A673 (cell line): ENCODE results near the gene TGFBR3L. TPM values are rescaled to one million over a fixed set of nuclear protein-coding genes. Genes with fewer than 3 reads are reported as not detected.

Experiments
- BruUV-seq: library from RNA; stranded (reverse); fragments of 400-500 nt; replicated peaks from 2 replicates; lab custom pipeline; 2021; lab: Mats Ljungman, UMichigan
- CTCF ChIA-PET: fragments of 300-600 bp; sonication (Branson Sonifier 250); formaldehyde crosslinking; loops from one replicate; lab custom pipeline; 2022; ENCODE audit warnings: antibody characterized with exemption; lab: Charles Lee
- POLR2A ChIA-PET: fragments of 300-600 bp; sonication (Branson Sonifier 250); formaldehyde crosslinking; loops from one replicate; lab custom pipeline; 2022; ENCODE audit warnings: antibody characterized with exemption; ENCODE audit not compliant: low non-redundant PET; lab: Charles Lee
- DNase-seq: peaks from one replicate; pipeline ENCODE4 v3.0.0-alpha.2; 2015; ENCODE audit warnings: low spot score
- H3K27ac ChIP-seq: fragments of 200-600 bp; sonication (generic); 2 replicates; pipeline ENCODE4 v1.5.1; 2016; ENCODE audit warnings: mixed run types, low read depth, mild to moderate bottlenecking, mixed read lengths, antibody characterized with exemption, low read length; ENCODE audit not compliant: poor library complexity, severe bottlenecking
- H3K27me3 ChIP-seq: fragments of 200-600 bp; sonication (generic); replicated peaks from 2 replicates; pipeline ENCODE4 v1.6.1; 2017; ENCODE audit warnings: mixed run types, low read depth, mild to moderate bottlenecking, mixed read lengths, antibody characterized with exemption, low read length; ENCODE audit not compliant: insufficient read depth, poor library complexity
- H3K36me3 ChIP-seq: fragments of 200-600 bp; sonication (generic); 2 replicates; pipeline ENCODE4 v1.6.1; 2016; ENCODE audit warnings: mixed run types, mild to moderate bottlenecking, mixed read lengths, antibody characterized with exemption, low read length; ENCODE audit not compliant: insufficient read depth, poor library complexity, severe bottlenecking
- H3K4me1 ChIP-seq: fragments of 200-600 bp; sonication (generic); 2 replicates; pipeline ENCODE4 v1.6.1; 2017; ENCODE audit warnings: mixed run types, mild to moderate bottlenecking, mixed read lengths, antibody characterized with exemption, low read length; ENCODE audit not compliant: insufficient read depth, poor library complexity, severe bottlenecking
- H3K4me3 ChIP-seq: fragments of 200-600 bp; sonication (generic); 2 replicates; pipeline ENCODE4 v1.5.1; 2016; ENCODE audit warnings: low read depth, mixed run types, mild to moderate bottlenecking, mixed read lengths, low read length; ENCODE audit not compliant: poor library complexity, severe bottlenecking
- H3K9me3 ChIP-seq: fragments of 200-600 bp; sonication (generic); 2 replicates; pipeline ENCODE4 v1.6.1; 2016; ENCODE audit warnings: mixed run types, low read depth, mild to moderate bottlenecking, mixed read lengths, antibody characterized with exemption, low read length; ENCODE audit not compliant: poor library complexity, severe bottlenecking
- CTCF ChIP-seq: fragments of 300-800, 200-600 bp; sonication (generic); conservative IDR thresholded peaks from 2 replicates; pipeline ENCODE4 v1.5.1; 2017; ENCODE audit warnings: low read depth, mild to moderate bottlenecking, antibody characterized with exemption, low read length, moderate library complexity, mixed read lengths
- EZH2 ChIP-seq: fragments of 200-600 bp; sonication (generic); IDR thresholded peaks from 2 replicates; pipeline ENCODE4 v1.6.1; 2017; ENCODE audit warnings: borderline replicate concordance, low read depth, mild to moderate bottlenecking, mixed read lengths, antibody characterized with exemption, low read length; ENCODE audit not compliant: poor library complexity, severe bottlenecking
- intact Hi-C: fragments of 100-400 bp; cut with micrococcal nuclease; formaldehyde crosslinking; loops from one replicate; pipeline ENCODE4 v1.10.0; 2022; ENCODE audit not compliant: unreplicated experiment
- total RNA-seq: library from RNA; stranded (reverse); gene quantifications from 2 replicates; pipeline ENCODE4 v1.2.3, GENCODE V29; 2021

The TGFBR3L gene
- total RNA-seq, 1 experiment from 2014 or later, result 1.6 TPM

- H3K9me3 ChIP-seq, result no peaks in the 10 kb centered on the region
- ChIA-PET CTCF (no interaction called here), POLR2A (no interaction called here)
- intact Hi-C loops, result no loop called here
- TF ChIP-seq CTCF (peak; percentile 88), EZH2 (no peak)
- H3K27ac ChIP-seq, result peak overlapping the region; percentile 69
- peaks cover 17% of the 10 kb centered on the region for H3K36me3 ChIP-seq
- H3K27me3 ChIP-seq, result no peaks in the 10 kb centered on the region
- peaks cover 51% of the 10 kb centered on the region for H3K4me1 ChIP-seq
- BruUV-seq, result TSS peak; percentile 72
- peak; percentile 91 for DNase-seq
- H3K4me3 ChIP-seq, result peak overlapping the region; percentile 57
Observed at GRCh38 chr19:7925171-7925851, 10.7 kb downstream of the TGFBR3L start.

GRCh38 chr19:7926021-7926726 is 11.5 kb downstream of the TGFBR3L start, which contains the start of gene CTXN1:
CTXN1 (minus strand) TSS chr19:7926135; CDS start chr19:7925538, 597 bp downstream.
- intact Hi-C loops, result no loop called here
- peaks cover 26% of the 10 kb centered on the region for H3K36me3 ChIP-seq
- H3K4me1 ChIP-seq, result peaks cover 49% of the 10 kb centered on the region
- BruUV-seq, result no TSS peak
- peak within 1 kb of the TSS; percentile 57 for H3K4me3 ChIP-seq
- ChIA-PET CTCF (no interaction called here), POLR2A (interaction anchor here (0.7 kb wide), 1 partner anchor 18 kb away, joined by 3 read pairs; no protein-coding TSS in a partner anchor)
- DNase-seq, result peak; percentile 77
- peak within 1 kb of the TSS; percentile 69 for H3K27ac ChIP-seq
- H3K9me3 ChIP-seq, result no peaks in the 10 kb centered on the region
- TF ChIP-seq EZH2 (no peak), CTCF (no peak)
- no peaks in the 10 kb centered on the region for H3K27me3 ChIP-seq

- H3K4me1 ChIP-seq, result peaks cover 43% of the 10 kb centered on the region
- no peaks in the 10 kb centered on the region for H3K27me3 ChIP-seq
- H3K27ac ChIP-seq, result peak overlapping the region; percentile 38
- ChIA-PET CTCF (no interaction called here), POLR2A (interaction anchor here (0.7 kb wide), 1 partner anchor 17 kb away, joined by 3 read pairs; no protein-coding TSS in a partner anchor)
- intact Hi-C loops, result no loop called here
- no peak overlapping the region for H3K4me3 ChIP-seq
- peaks cover 31% of the 10 kb centered on the region for H3K36me3 ChIP-seq
- no peak for DNase-seq
- TF ChIP-seq CTCF (no peak), EZH2 (no peak)
- no TSS peak for BruUV-seq
- no peaks in the 10 kb centered on the region for H3K9me3 ChIP-seq
Observed at GRCh38 chr19:7926727-7927604, 12.3 kb downstream of the TGFBR3L start.
